Measurements from ENCODE around the gene THADA.

- TF ChIP-seq CTCF (IDR thresholded peaks at IDR 0.05) (no peak), POLR2A (IDR thresholded peaks at IDR 0.05) (no peak)
These were observed 56.4 kb downstream of the THADA start for GRCh38 chr2:43539436-43539835.
